GM12872 (cell line): Measurements from ENCODE around the gene GATAD1.

Experiments
- TF ChIP-seq, protein P1 (sequence below): IDR thresholded peaks from 3 replicates; pipeline ENCODE4 v1.5.1; 2011; ENCODE audit warnings: low read depth, mild to moderate bottlenecking, low read length, moderate library complexity; ENCODE audit not compliant: insufficient read depth

GATAD1 gene

DNA sequence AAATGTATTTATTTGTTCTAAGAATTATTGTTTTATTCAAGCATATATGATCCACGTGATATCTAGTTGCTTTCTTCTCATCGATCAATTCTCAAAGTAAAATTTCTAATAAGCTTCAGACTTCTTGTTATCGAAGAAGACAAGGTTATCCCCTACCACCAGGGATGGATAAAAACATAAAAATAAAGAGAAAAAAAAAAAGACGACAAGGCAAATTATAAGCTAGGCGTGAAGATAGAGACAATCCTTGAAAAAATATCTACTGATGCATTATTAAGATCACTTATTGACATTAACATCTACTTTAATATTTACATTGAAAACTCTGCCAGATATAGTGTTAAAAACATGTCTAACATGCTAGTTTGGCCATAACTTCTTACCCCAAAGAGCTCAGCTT is 61.7 kb downstream of the GATAD1 start:
- TF ChIP-seq, protein P1, sequence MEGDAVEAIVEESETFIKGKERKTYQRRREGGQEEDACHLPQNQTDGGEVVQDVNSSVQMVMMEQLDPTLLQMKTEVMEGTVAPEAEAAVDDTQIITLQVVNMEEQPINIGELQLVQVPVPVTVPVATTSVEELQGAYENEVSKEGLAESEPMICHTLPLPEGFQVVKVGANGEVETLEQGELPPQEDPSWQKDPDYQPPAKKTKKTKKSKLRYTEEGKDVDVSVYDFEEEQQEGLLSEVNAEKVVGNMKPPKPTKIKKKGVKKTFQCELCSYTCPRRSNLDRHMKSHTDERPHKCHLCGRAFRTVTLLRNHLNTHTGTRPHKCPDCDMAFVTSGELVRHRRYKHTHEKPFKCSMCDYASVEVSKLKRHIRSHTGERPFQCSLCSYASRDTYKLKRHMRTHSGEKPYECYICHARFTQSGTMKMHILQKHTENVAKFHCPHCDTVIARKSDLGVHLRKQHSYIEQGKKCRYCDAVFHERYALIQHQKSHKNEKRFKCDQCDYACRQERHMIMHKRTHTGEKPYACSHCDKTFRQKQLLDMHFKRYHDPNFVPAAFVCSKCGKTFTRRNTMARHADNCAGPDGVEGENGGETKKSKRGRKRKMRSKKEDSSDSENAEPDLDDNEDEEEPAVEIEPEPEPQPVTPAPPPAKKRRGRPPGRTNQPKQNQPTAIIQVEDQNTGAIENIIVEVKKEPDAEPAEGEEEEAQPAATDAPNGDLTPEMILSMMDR: no peak
